Measurements from ENCODE around the gene PSMA8.
"Not testable (repeated sequence)": the region's sequence is repeated elsewhere in the genome, so short reads cannot be mapped to it uniquely, and the experiment has no call there.

PSMA8 gene

GRCh38 chr18:26238718-26239117 lies 105.0 kb downstream of the PSMA8 start:
- DNase-seq: not testable (repeated sequence)

- DNase-seq: not testable (repeated sequence)
Observed at GRCh38 chr18:26242392-26242791, 108.7 kb downstream of the PSMA8 start.
